Upper lobe of left lung (tissue), 4 donors: ENCODE results near the gene MACROD1.

ENCODE experiments used
- CTCF ChIP-seq, 6 experiments: fragments of 450-650 bp in 4 of 6; fragments of 200-600 bp in 2 of 6; sonication (generic) in 2 of 6; IDR thresholded peaks; one replicate each; pipeline ENCODE4 v1.5.1; 2016 to 2019; ENCODE audit warnings: antibody characterized with exemption in 6 of 6
- POLR2A ChIP-seq, 4 donors: fragments of 450-650 bp; IDR thresholded peaks; one replicate each; pipeline ENCODE4 v1.5.1; 2016 to 2017; ENCODE audit warnings: antibody characterized with exemption in 4 of 4, mild to moderate bottlenecking in 2 of 4
- POLR2AphosphoS5 ChIP-seq, 2 donors: sonication (generic); formaldehyde crosslinking; IDR thresholded peaks; one replicate each; pipeline ENCODE4 v1.5.1; 2017; ENCODE audit warnings: antibody characterized with exemption in 2 of 2

GRCh38 chr11:64074239-64074638, 91.7 kb downstream of the MACROD1 start:
- TF ChIP-seq CTCF (IDR thresholded peaks at IDR 0.05) (no peak), POLR2AphosphoS5 (IDR thresholded peaks at IDR 0.05) (no peak), POLR2A (IDR thresholded peaks at IDR 0.05) (no peak)
